NCI-H345 treated with DMSO at 0.1 percent for 48 hours (cell line): ENCODE data around the gene MGST2.
A peak's percentile ranks its signal among the peaks of the same experiment; 100 is the strongest.
"Not testable (repeated sequence)": the region's sequence is repeated elsewhere in the genome, so short reads cannot be mapped to it uniquely, and the experiment has no call there.

ENCODE experiments used
- DNase-seq: peaks from one replicate; lab custom pipeline; 2025; ENCODE audit not compliant: unreplicated experiment; lab: John Stamatoyannopoulos, UW

Gene MGST2

GRCh38 chr4:139665690-139666529, at the start of gene MGST2:
MGST2 (plus strand) TSS chr4:139665819; CDS start chr4:139666020, 201 bp downstream.
- DNase-seq: peak; percentile 26

- DNase-seq: no peak
These were observed 47.7 kb upstream of the MGST2 start for GRCh38 chr4:139617702-139618490.

- DNase-seq: no peak
These were observed 46.0 kb upstream of the MGST2 start for GRCh38 chr4:139619644-139620043.

- no peak for DNase-seq
These were observed 42.7 kb upstream of the MGST2 start for GRCh38 chr4:139622901-139623381.

GRCh38 chr4:139624441-139625092, 41.1 kb upstream of the MGST2 start:
- DNase-seq: no peak

GRCh38 chr4:139625093-139625455, 40.5 kb upstream of the MGST2 start:
- no peak for DNase-seq

GRCh38 chr4:139625482-139625881, 40.1 kb upstream of the MGST2 start:
- no peak for DNase-seq

GRCh38 chr4:139628184-139629012, 37.2 kb upstream of the MGST2 start:
- peak; percentile 79 for DNase-seq

- no peak for DNase-seq
These were observed 36.0 kb upstream of the MGST2 start for GRCh38 chr4:139629436-139630125.

- DNase-seq: no peak
These were observed 35.5 kb upstream of the MGST2 start for GRCh38 chr4:139630126-139630495.

GRCh38 chr4:139630991-139631390, 34.6 kb upstream of the MGST2 start:
- DNase-seq: no peak

- DNase-seq: no peak
These were observed 33.8 kb upstream of the MGST2 start for GRCh38 chr4:139631791-139632190.

GRCh38 chr4:139632739-139633138, 32.9 kb upstream of the MGST2 start:
- DNase-seq: not testable (repeated sequence)

- DNase-seq: no peak
These were observed 32.4 kb upstream of the MGST2 start for GRCh38 chr4:139633195-139633594.

GRCh38 chr4:139633661-139634060, 32.0 kb upstream of the MGST2 start:
- peak; percentile 34 for DNase-seq

GRCh38 chr4:139635966-139636365, 29.7 kb upstream of the MGST2 start:
- DNase-seq: no peak

GRCh38 chr4:139638306-139638705, 27.3 kb upstream of the MGST2 start:
- not testable (repeated sequence) for DNase-seq

- no peak for DNase-seq
These were observed 26.0 kb upstream of the MGST2 start for GRCh38 chr4:139639654-139640053.

- no peak for DNase-seq
These were observed 24.4 kb upstream of the MGST2 start for GRCh38 chr4:139641218-139641617.

- no peak for DNase-seq
These were observed 23.3 kb upstream of the MGST2 start for GRCh38 chr4:139642364-139642763.
